ENCODE measurements around the gene HLA-C. TPM values are rescaled to one million over a fixed set of nuclear protein-coding genes. Genes with fewer than 3 reads are reported as not detected.

The HLA-C gene
- total RNA-seq, 1 donor from 2014 or later: 60.7 TPM

Other genes starting within 250 kb of the HLA-C start
- gene C6orf15, start 159.5 kb downstream of the HLA-C start, total RNA-seq: not detected in 2 replicates
- 3.7 and 3.8 TPM in 2 replicates for gene PSORS1C1, start 157.3 kb downstream of the HLA-C start, total RNA-seq
- gene CDSN, start 151.6 kb downstream of the HLA-C start, total RNA-seq: under 0.01 TPM in 1 of 2 replicates, not detected in the other
- not detected in 2 replicates for gene PSORS1C2, start 133.0 kb downstream of the HLA-C start, total RNA-seq
- 11.1 and 11.8 TPM in 2 replicates for gene CCHCR1, start 114.3 kb downstream of the HLA-C start, total RNA-seq
- 12.8 and 21.7 TPM in 2 replicates for gene TCF19, start 113.5 kb downstream of the HLA-C start, total RNA-seq
- gene POU5F1, start 101.4 kb downstream of the HLA-C start, total RNA-seq: not detected in 2 replicates
- 258 and 476 TPM in 2 replicates for gene HLA-B, start 85.1 kb upstream of the HLA-C start, total RNA-seq
- gene MICA, start 131.5 kb upstream of the HLA-C start, total RNA-seq: 26.4 and 33.2 TPM in 2 replicates
- gene MICB, start 226.1 kb upstream of the HLA-C start, total RNA-seq: 6.8 and 8.3 TPM in 2 replicates